Stimulated activated CD8-positive, alpha-beta memory T cell treated with anti-CD3 and anti-CD28 coated beads, Interleukin-4, amount 100 ng/mL, for 4 hours (primary cell): ENCODE measurements around the gene PIK3AP1.
"Not testable (repeated sequence)": the region's sequence is repeated elsewhere in the genome, so short reads cannot be mapped to it uniquely, and the experiment has no call there.

Source experiments
- DNase-seq, 2 donors: peaks; one replicate each; pipeline ENCODE4 v3.0.0-alpha.2; 2020; ENCODE audit warnings: low read depth in 2 of 2, low spot score in 1 of 2

Gene PIK3AP1

DNA sequence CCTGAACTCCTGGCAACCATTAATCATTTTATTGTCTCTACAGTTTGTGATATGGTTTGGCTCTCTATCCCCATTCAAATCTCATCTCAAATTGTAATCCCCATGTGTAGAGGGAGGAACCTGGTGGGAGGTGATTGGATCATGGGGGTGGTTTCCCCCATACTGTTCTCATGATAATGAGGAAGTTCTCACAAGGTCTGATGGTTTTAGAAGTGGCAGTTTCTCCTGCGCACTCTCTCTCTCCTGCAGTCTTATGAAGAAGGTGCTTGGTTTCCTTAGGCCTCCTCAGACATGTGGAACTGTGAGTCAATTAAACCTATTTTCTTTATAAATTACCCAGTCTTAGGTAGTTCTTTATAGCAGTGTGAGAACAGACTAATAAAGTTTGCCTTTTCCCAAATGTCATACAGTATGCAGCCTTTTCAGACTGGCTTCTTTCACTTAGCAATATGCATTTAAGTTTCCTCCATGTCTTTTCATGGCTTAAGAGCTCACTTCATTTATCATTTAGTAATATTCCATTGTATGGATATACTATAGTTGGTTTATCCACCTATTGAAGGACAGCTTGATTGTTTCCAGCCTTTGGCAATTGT is 17.1 kb upstream of the PIK3AP1 start:
- not testable (repeated sequence) for DNase-seq

DNA sequence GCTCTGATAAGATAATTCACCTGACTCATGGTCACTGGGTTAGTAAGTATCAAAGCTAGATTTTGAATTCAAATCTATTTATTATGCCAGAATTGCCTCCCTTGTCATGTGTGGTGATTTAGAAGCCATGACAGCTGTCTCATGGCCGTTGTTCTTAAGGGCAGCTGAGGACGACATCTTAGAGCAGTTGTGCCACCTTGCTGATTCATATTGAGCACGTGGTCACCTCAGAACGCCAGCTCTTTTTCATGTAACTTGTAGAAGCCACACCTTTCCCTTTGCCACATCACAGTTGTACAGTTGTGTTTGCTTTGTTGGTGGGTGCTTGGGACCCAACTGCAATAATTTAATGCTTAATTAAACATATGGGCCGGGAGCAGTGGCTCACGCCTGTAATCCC is 4.3 kb upstream of the PIK3AP1 start:
- DNase-seq = no peak

DNA sequence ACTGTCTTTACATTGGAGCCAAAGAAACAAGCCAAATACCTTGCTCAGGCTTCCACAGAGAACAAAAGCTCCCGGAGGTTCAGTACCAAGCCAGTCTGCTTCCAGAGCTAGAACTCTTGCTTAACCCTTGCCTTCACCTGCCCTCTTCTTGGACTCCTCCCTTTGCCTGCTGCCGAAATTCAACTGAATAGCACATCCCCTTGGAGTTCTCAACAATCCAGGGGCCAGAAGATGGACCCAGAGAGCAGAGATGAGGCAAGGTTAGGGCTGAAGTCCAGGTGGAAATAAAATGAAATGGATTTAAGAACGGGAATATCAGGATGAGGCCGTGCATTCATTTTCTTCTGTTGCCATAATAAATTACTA is 876 bp upstream of the PIK3AP1 start:
- DNase-seq = no peak

DNA sequence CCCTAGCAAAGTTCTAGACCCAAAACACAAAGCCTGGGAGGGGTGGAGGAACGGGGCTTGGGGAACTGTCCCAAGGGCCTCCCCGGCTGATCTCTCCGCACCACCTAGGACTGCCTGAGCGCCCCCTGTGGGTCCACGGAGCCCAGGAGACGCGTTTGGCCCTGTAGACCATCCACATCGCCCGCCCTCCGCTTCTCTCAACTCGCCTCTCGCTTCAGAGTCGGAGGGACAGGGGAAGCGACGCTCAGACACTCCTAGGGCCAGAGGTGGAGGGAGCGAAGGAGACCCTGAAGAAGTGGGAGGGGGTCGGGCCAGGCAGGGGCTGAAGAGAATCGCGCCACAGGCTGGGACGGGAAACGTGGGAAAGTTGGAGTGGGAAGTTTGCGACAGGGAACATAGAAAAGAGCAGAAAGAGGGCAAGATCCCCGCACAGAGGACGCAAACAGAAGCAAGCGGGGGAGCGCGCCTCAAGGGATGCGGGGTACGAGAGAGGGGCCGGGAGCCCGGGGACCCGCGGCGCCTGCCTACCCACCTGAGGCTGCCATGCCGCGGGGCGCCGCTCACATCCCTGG is 378 bp downstream of the PIK3AP1 start:
- peak; percentile 35 to 56 for DNase-seq

DNA sequence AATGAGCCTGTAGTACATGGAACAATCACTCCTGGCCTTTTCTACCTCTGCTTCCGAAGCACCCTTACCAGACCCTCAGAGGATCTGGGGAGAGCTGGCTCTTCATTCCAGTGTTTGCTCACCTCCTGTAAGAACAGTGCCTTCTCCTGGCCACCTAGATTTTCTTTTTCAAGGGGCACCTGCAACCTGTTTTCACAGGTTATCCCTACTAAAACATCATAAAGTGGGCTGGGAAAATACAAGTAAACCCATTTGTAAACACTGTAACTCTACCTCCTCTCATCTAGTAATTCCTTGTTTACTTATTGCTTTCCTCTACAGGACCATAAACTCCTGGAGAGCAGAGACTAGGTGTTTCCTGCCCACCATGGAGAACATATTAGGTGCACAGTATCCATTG is 1.1 kb downstream of the PIK3AP1 start:
- no peak for DNase-seq

DNA sequence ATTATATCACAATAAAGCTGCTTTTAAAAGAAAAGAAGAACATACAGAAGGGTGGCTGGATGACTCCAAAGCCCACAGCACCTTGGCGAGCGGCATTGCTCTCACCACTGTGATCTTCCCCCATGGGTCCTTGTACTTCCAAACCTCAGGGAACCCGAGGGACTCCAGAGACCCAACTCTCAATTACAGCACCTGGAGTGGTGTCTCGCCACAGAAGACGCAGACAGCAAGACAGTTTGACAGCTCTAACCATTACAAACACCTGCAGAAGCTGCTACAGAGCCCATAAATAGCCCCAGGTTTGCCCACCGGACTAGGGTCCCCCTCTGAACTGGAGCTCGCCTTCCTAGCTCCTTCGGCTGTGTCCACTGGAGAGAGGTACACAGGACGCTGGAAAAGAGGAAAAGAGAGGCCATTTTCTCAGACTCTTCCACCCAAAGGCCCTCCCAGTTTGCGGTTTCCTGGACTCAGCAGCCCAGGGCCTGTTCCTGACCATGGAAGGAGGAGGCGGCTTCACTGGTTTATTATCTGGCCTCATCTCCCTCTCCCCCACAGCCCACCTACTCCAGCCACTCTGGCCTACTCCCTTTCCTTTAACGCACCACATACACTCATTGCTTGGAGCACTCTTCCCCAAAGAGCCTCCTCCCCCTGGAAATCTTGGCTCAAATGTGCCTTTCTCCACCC is 1.9 kb downstream of the PIK3AP1 start:
- no peak for DNase-seq

DNA sequence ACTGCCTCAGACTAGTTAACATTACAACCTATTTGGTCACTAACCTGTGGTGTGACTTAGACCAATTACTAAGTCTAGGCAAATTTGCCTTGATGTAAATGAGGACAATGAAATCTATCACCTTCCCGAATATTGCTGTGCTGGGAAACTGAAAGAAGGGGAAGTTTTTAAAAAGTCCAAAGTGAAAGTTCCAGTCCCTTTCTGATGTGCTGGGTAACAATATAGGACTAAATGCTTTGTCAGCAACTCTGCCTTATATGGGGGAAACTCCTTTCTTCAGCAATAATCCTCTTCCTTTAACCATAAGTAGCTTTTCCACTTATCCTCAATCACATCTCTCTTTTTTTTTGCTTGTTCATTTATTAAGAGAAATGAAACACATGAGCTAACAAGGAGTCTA is 3.9 kb downstream of the PIK3AP1 start:
- DNase-seq = no peak

DNA sequence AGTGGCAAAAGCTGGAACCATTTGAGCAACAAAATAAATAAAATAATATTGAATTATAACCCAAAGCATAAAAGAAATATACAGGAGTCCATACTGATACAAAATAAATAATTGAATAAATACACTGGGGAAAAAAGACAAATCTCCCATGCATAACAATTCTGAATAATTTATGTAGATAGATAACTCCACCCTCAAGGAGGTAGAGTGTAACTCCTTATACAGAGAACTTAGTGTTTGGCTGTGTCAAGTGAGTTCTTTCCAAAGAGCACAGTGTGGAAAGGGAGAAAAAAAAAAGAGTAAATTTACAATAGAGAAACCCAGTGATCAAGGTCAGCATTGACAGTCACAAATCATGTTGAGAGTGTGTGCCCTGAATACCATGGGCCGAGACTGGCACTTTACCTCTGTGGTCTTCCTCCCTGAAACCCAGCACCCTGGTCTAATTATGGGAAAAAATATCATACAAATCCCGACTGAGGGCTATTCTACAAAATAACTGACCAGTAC is 5.5 kb downstream of the PIK3AP1 start:
- DNase-seq = no peak

DNA sequence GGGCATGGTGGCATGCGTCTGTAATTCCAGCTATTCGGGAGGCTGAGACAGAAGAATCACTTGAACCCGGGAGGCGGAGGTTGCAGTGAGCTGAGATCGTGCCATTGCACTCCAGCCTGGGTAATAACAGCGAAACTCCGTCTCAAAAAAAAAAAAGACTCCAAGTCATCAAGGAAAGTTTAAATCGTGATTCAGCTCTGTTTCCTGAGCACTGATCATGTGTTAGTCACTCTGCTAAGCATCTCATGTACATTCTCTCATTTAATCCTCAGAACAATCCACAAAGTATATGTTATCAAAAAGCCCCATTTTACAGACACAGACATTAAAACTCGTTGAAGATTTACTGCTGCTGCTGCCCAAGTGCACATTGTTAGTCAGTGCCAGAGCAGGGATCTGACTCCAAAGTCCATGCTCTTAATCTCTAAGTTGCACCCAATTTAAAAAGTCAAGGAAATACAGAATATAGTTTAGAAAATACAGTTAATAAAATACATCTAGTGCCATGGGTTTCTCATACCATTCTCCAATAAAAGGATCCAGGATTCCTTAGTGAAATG is 6.2 kb downstream of the PIK3AP1 start:
- DNase-seq = no peak

DNA sequence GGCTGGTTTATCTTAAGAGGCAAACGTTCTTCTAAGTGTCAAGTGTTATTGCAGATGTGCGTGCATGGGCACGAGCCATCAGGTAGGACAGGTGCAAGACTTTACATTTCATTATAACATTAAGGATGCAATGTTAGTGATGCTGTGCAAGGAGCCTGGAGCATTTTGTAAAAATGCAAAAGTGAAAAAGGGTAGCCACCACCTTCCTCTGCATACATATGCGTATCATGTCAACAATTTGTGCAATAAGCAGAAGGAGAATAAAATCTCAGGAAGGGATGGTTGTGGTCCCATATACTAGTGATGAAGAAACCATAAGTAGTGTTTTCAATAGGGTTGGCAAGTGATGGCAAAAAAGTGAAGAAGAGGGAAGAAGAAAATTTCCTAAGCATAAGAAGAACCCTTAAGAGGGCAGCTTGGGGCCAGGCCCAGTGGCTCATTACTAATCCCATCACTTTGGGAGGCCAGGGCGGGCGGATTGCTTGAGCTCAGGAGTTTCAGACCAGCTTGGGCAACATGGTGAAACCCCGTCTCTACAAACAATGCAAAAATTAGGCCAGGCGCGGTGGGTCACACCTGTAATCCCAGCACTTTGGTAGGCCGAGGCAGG is 7.5 kb downstream of the PIK3AP1 start:
- no peak for DNase-seq

DNA sequence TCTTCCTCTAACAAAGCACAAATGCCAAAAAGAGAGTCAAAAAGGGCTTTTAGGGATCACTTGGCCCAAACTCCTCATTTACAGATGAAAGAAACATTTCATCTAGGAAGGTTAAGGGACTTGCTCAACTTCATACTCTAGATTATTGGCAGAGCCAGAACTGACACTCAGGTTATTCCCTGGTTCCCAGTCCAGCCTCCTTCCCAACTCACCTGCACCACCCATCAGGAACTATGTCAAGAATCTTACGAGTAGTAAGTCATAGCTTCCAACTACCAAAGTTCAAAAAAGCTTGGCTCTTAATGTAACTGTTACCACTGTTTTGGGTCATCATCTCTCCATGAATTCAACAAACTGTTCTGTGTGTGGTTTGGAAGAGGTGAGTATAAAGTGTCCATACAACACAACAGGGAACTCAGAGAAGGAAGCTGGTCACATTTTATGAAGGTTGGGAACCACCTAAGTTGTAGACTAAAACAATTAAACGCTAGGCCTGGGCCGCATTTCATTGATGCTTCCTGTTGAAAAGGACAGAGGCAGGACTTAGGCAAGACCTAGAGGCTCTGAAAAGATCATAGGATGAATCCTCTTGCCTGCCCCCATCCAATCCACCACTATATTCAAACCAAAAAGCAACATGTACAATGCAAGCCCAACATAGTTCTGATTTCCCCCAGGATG is 9.1 kb downstream of the PIK3AP1 start:
- no peak for DNase-seq

DNA sequence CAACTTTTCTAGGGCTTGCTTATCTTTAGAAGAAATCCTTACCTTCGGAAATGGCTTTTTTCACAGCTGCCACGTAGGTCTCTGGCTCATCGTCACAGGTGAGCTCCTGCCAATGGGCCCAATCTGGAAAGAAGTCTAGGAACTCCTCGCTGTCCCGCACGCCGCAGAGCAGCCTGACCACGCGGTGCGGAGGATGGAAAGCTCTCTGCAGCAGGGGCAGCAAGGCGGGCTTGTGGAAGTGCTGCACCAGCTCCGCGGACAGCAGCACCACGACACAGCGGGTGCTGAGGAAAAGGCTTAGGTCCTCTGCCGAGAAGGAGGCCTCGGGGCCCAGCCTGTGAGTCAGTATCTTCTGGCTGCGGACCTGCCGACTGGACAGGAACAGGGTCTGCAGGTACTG is 10.8 kb downstream of the PIK3AP1 start:
- DNase-seq = no peak

DNA sequence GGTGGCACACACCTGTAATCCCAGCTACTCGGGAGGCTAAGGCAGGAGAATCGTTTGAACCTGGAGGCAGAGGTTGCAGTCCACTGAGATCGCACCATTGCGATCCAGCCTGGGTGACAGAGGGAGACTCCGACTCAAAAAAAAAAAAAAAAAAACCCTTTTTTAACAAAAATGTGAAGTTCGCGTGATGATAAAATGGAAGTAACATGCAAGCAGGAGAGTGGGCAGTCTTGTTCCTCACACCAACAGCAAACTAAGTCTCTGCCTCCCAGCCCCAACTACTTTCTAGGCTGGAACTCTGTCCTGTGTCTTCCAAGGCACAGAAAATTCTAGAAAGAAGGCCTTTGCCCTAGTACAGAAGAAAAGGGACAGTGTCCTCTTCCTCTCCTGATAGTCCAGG is 11.3 kb downstream of the PIK3AP1 start:
- DNase-seq = no peak

DNA sequence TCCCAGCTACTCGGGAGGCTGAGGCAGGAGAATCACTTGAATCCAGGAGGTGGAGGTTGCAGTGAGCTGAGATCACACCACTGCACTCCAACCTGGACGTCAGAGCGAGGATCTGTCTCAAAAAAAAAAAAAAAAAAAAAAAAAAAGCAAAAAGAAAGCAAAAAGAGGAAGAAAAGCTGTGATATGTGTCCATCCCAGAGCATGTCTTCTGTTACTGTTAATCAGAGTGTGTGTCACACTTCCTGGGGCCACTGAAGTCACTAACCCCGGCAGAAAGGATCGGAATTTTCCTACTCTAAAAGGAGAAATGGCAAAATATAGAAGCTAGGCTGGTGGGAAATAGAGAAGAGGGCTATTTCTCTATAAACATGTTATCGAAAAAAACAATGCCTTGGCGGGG is 11.9 kb downstream of the PIK3AP1 start:
- DNase-seq = no peak

DNA sequence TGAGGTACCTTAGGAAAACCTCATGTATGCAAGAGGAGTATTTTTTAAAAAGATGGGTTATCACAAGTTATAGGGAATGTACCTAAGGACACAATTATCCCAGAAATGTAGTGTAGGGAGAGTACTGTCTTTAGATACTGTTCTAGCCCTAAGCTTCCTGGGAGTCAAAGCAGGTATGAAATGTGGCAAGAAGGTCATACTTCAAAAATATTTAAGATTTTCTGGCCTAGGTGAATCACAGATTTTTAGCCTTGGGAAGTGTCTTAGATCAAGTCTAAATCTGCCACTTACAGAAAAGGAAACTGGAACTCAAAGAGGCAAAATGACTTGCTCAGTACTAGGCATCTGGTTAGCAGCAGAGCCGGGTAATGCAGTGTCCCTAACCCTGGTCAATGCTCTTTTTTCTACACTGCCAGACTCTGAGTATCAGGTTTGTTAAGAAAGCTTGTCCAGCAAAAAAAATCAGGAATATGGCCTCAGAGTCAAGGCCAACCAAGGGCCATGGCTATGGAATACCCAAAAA is 13.9 kb downstream of the PIK3AP1 start:
- no peak for DNase-seq

DNA sequence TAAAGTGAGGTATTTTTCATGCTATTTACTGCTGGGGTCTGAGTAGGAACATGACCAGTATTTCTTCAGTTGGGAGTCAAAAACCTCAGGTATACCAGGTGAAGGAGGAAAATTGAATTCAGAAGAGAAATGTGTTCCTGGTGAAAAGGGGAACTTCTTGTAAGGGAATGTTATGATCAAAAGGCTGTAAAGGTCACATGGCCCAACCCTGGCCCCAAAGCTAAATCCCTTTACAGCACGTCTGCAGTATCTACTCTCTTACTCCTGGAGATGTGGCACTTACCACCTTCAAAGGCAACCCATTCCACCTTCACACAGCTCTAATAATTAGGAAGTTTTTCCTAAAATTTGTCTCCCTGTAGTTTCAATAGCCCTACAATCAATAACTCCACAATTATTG is 15.2 kb downstream of the PIK3AP1 start:
- DNase-seq = no peak

DNA sequence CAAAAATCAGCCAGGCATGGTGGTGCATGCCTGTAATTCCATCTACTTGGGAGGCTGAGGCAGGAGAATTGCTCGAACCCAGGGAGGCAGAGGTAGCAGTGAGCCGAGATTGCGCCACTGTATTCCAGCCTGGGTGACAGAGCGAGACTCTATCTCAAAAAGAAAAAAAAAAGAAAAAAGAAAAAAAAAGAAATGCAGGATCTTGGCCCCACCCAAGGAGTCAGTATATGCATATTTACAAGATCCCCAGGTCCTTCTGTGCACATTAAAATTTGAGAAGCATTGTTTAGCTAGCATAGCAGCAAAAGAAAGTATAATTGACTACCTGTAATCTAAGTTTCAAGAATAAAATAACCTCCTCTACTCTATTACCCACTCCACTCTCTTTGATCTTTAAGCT is 15.8 kb downstream of the PIK3AP1 start:
- no peak for DNase-seq

DNA sequence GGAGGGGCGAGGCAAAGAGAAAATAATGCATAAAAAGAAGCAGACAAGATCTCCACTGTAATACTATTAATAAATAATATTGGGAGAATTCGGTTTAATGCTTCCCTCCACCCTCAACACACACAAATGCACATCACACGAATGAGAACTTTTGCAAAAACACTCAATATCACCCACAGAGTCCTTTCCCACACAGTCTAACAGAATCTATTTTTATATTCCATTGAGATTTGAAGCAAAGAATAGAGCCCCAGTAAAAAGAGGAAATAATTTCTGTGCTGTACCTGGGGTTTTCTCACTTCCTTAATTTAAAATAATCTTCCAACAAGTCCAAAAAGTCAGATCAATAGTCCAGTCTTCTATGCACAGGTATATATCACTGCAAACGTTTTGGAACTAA is 17.0 kb downstream of the PIK3AP1 start:
- DNase-seq = no peak

DNA sequence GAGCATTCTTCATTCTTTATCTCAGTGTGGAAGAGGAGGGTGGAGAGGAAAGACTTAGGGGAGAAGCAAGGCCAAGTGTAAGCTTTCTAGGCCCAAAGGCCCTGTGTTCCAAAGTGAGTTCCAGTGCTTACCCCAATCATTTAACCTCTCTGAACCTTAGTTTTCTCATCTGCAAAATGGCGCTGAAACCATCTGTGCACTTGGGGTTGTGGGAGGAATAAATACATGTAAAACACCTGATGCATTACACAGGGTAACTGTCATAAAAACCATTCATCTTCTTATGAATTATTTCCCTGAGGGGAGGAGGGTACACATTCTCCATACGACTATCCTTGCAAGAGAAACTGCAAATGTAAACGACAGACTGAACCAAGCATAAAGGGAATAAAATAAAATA is 19.0 kb downstream of the PIK3AP1 start:
- no peak for DNase-seq

DNA sequence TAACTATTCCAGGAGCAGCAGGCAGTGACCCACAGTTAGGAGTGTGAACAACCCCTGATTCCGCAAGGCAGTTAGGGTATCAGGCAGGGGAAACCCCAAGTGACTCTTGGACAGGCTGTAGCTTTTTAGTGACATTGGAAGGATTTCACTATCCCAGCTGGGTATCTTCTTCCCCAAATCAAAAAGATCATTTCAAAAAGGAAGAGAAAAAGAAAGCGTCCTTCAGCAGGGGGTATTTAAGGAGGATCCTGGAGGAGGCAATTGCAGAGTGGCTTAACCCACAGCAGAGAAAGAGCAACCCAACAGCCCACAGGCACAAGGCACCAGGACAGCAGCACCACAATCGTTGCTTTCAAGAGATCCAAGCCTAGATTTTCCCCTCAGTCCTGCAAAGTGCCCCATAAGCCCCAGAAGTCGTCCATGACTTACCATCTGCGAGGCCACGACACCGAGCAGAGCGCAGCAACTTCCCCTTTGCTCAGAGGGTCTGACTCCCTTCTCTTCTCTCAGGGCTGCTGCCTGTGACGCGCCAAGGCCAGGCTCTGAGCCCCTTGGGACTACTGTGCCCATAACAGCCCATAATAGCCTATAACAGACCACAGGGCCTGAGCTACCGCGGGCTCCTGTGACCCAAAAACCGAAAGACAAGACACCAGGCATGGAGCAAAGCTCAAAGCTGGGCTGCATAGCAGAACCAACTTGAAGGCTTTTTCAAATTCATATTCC is 19.8 kb downstream of the PIK3AP1 start:
- DNase-seq = no peak

DNA sequence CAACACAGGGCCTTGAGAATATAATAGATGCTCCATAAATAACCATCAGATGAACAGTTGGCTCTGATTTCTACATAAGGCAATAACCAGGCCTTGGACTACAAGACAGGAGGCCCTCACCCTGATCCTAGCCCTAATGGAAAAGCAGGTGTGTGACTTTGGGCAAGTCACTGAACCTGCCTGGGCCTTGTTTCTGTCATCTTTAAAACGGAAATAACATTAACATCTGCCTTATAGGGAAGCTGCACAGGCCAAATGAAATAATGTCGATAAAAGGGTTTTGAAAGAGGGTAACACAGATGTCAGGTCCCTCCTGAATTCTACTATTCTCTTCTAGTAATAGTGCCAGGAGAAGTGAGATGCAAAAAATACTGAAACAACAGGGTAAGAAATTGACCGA is 20.7 kb downstream of the PIK3AP1 start:
- DNase-seq = no peak
